Activated gamma-delta T cell treated with Interleukin-2 at 50 U/mL for 16 hours (primary cell): ENCODE data around the gene EXOC3L2.

Experiments used
- DNase-seq: peaks from one replicate; pipeline ENCODE4 v3.0.0-alpha.2; 2020

Gene EXOC3L2

GRCh38 chr19:45177817-45178261 is 67.4 kb downstream of the EXOC3L2 start, which contains the start of gene TRAPPC6A:
Gene TRAPPC6A, minus strand, starts transcription at chr19:45178237. Its CDS starts 19 bp downstream, at chr19:45178218.
- no peak for DNase-seq

DNA sequence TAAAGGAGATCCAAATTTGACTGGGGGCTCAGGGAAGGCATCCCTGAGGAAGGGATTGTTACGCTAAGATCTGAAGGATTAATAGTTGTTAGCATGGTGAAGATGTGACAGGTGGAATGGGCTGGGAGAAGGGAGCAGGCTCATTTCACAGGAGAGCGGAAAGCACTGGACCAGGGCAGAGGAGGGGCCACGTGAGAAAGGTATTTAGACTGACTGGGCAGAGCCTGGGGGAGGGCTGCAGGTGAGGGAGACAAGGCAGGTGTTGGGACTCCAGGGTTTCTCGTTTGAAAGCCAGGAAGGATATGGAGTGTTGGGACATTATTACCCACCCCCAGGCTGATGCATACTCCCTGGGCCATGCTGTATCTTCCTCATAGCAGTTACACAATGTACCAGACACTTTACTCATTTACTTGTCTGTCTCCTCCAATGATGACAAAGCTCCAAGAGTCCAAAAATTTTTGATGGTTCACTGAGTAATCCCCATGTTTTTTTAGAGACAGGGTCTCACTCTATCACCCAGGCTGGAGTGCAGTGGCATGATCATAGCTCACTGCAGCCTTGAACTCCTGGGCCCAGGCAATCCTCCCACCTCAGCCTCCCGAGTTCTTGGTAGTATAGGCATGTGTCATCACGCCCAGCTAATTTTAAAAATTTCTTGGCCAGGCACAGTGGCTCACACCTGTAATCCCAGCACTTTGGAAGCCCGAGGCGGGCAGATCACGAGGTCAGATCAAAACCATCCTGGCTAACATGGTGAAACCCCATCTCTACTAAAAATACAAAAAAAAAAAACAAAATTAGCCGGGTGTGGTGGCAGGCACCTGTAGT is 69.5 kb downstream of the EXOC3L2 start:
- DNase-seq, result no peak

DNA sequence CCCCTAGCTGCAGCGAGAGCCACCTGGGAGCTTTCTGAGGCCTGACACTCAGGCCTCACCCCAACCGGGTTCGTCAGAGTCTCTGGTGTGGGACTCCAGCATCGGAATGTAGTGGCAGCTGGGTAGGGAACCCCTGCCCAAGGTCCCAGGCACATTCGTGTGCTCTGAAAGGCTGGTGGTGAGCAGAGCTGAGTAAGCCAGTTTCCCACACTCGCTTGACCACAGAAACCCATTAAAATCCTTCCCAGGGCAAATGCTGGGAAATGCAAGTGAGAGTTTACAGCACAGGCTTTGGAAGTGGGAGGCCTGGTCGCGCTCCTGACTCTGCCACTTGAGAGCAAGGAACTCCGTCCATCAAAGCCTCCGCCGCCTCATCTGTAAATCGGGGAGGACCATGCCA is 71.4 kb downstream of the EXOC3L2 start:
- no peak for DNase-seq

DNA sequence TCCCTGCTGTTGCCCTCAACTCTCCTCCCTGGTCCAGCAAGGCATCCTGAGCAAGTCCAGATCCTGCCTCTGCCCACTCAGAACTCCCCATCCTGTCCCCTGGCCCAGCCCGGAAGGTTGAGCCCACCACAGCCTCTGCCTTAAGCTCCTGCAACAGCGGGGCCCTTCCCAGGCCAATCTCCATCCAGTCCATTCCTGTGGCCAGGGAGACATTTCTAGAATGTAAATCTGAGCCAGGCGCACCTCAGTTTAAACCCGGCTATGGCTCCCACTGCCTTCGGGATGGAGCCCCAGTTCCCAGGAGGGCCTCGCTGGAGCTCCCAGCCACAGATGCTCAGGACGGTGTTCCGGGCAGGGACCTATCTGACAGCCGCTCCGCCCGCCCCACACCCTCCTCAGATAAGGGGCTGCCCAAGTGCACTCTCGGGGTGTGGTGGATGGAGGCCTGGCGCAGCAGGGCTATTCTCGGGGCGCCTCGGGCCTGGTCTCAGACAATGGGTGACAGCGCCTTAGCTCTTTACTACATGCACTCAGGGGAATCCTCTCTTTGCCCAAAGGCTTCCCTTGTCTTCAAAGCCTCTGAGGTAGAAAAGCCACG is 72.5 kb downstream of the EXOC3L2 start:
- DNase-seq, result no peak

DNA sequence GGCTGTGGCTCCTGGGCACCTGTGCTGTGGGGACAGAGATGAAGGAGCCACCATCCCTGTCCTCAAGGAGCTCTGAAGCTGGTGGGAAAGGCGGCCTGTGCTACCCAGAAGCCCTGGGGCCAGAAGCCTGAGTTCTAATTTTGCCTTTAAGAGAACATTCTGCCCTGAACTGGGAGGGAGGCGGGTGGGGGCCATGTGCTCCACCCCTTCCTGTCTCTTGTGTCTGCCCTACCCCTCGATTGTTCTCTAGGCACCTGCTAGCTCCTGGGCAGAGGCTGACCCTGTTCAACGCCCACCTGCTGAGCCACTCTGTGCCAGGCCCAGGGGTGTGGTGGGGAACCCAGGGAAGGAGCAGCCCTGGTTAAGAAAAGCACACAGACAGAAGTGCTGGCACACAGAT is 73.0 kb downstream of the EXOC3L2 start:
- peak; percentile 28 for DNase-seq

- peak; percentile 37 for DNase-seq
Observed at GRCh38 chr19:45171211-45171623, 74.0 kb downstream of the EXOC3L2 start.

GRCh38 chr19:45170146-45171106 is 74.8 kb downstream of the EXOC3L2 start:
- no peak for DNase-seq

DNA sequence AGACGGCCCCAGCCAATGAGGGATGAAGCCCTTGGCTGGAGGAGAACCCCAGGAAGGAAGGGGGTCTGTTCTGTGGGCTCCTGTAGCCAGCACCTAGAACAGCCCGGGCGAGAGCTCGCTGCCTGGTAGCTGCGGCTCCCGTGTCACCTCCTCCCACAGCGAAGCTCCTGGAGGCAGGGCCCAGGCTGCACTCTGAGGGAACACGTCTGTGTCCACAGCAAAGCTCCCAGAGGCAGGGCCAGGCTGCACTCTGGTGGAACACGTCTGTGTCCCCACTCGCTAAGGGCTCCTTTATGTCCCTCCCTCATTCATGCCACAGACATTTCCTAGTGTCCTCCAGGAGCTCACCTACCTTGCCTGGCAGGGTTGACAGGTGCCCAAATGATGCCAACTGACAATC is 75.6 kb downstream of the EXOC3L2 start:
- DNase-seq, result no peak

- no peak for DNase-seq
Observed at GRCh38 chr19:45168767-45169351, 76.3 kb downstream of the EXOC3L2 start.

DNA sequence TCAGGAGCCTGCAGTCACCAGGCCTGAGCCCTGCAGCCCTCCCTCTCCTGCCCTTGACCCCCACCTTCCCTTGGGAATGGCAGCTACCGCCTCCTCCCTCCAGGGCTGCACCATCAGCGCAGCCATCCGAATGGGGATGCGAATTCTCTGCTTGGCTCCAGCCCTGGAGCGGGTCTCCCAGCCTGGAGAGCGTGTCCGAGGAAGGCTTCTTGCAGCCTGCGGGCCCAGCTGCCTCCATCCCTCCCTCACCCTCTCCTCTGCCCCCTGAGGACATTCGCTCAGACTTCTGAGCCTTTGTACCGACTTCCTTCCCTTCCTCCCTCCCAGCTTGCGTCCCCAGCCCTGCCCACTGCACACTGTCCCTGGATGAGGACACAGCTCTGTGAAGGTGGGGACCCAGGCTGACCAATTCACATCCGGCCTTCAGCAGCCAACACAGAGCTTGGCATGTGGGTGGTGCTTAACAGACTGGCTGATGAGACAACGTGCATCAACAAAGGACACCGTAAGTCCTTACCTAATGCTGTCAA is 78.4 kb downstream of the EXOC3L2 start:
- DNase-seq, result no peak

- no peak for DNase-seq
Observed at GRCh38 chr19:45164577-45165335, 80.5 kb downstream of the EXOC3L2 start.

GRCh38 chr19:45163751-45164460 is 81.3 kb downstream of the EXOC3L2 start:
- DNase-seq, result no peak

DNA sequence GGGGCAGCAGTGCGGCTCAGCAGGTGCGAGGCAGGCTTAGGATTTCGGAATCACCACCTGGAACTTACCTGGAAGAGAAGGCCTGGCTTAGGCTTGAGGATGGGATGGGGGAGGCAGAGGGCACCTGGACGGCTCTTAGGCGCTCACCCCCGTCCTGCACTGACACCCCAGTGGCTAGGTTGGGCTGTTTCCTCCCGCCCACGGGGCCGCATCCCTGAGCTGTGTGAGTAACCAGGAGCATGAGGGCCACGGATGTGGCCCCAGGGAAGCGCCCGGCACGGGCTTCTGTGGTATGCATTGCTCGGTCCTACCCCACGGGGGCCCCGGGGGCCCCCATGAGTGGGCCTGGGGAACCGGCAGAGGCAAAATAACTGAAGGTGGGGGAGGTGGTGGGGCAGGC is 82.1 kb downstream of the EXOC3L2 start:
- no peak for DNase-seq

- DNase-seq, result no peak
Observed at GRCh38 chr19:45162608-45163143, 82.5 kb downstream of the EXOC3L2 start.
